Astrocyte (in vitro differentiated cells and primary cell): ENCODE results near the gene WNT7B. TPM values are rescaled to one million over a fixed set of nuclear protein-coding genes. Genes with fewer than 3 reads are reported as not detected.

ENCODE experiments used
- DNase-seq: peaks from one replicate; pipeline ENCODE4 v3.0.0-alpha.2; 2010; ENCODE audit warnings: low read depth
- FAIRE-seq: peaks from 2 replicates; lab custom pipeline; 2011; peaks lifted over from hg19 to GRCh38; lab: Jason Lieb, UNC
- H2AFZ ChIP-seq: 2 replicates; pipeline ENCODE4 v1.6.0; 2012; ENCODE audit warnings: low read depth, low read length, inconsistent platforms
- H3K27ac ChIP-seq: 2 replicates; pipeline ENCODE4 v1.5.1; 2011; ENCODE audit warnings: low read depth, low read length, inconsistent platforms
- H3K27me3 ChIP-seq: 2 replicates; pipeline ENCODE4 v1.6.0; 2011; ENCODE audit warnings: low read length, inconsistent platforms; ENCODE audit not compliant: insufficient read depth
- H3K36me3 ChIP-seq: 2 replicates; pipeline ENCODE4 v1.5.1; 2011; ENCODE audit warnings: low read length, inconsistent platforms; ENCODE audit not compliant: insufficient read depth
- H3K4me1 ChIP-seq: 2 replicates; pipeline ENCODE4 v1.5.1; 2011; ENCODE audit warnings: low read length, inconsistent platforms; ENCODE audit not compliant: insufficient read depth
- H3K4me2 ChIP-seq: 2 replicates; pipeline ENCODE4 v1.6.0; 2012; ENCODE audit warnings: low read length, inconsistent platforms
- H3K4me3 ChIP-seq: 2 replicates; pipeline ENCODE4 v1.5.1; 2011; ENCODE audit warnings: low read depth, mild to moderate bottlenecking, low read length, inconsistent platforms; ENCODE audit not compliant: insufficient read depth
- H3K79me2 ChIP-seq: 2 replicates; pipeline ENCODE4 v1.6.0; 2012; ENCODE audit warnings: mild to moderate bottlenecking, low read length, inconsistent platforms; ENCODE audit not compliant: insufficient read depth
- H3K9ac ChIP-seq: 2 replicates; pipeline ENCODE4 v1.6.0; 2012; ENCODE audit warnings: mild to moderate bottlenecking, low read length, inconsistent platforms
- H3K9me3 ChIP-seq: 2 replicates; pipeline ENCODE4 v1.5.1; 2012; ENCODE audit warnings: low read depth, mild to moderate bottlenecking, low read length, inconsistent platforms; ENCODE audit not compliant: insufficient read depth
- H4K20me1 ChIP-seq: 2 replicates; pipeline ENCODE4 v1.6.0; 2012; ENCODE audit warnings: low read length, inconsistent platforms; ENCODE audit not compliant: insufficient read depth
- H3K27ac Mint-ChIP-seq: one replicate; pipeline ENCODE4 v1.8.0; 2021; ENCODE audit warnings: mild to moderate bottlenecking, mixed read lengths; ENCODE audit not compliant: unreplicated experiment
- H3K27me3 Mint-ChIP-seq: one replicate; pipeline ENCODE4 v1.8.0; 2021; ENCODE audit warnings: low read depth, mixed read lengths; ENCODE audit not compliant: unreplicated experiment
- H3K36me3 Mint-ChIP-seq: one replicate; pipeline ENCODE4 v1.8.0; 2021; ENCODE audit warnings: low read depth, mixed read lengths; ENCODE audit not compliant: unreplicated experiment
- H3K4me1 Mint-ChIP-seq: one replicate; pipeline ENCODE4 v1.8.0; 2021; ENCODE audit warnings: low read depth, mixed read lengths; ENCODE audit not compliant: unreplicated experiment
- H3K4me3 Mint-ChIP-seq: one replicate; pipeline ENCODE4 v1.8.0; 2021; ENCODE audit warnings: mild to moderate bottlenecking, moderate library complexity, mixed read lengths; ENCODE audit not compliant: unreplicated experiment
- H3K9me3 Mint-ChIP-seq: one replicate; pipeline ENCODE4 v1.8.0; 2021; ENCODE audit warnings: mild to moderate bottlenecking, mixed read lengths; ENCODE audit not compliant: unreplicated experiment
- CTCF ChIP-seq: IDR thresholded peaks from 2 replicates; pipeline ENCODE4 v1.5.1; 2011; ENCODE audit warnings: low read depth, mild to moderate bottlenecking, inconsistent platforms, low read length, moderate library complexity; ENCODE audit not compliant: insufficient read depth
- EZH2 ChIP-seq: IDR thresholded peaks from 2 replicates; pipeline ENCODE4 v1.6.1; 2012; ENCODE audit warnings: mild to moderate bottlenecking, low read length, inconsistent platforms; ENCODE audit not compliant: insufficient read depth
- total RNA-seq: library from RNA; stranded (reverse); gene quantifications from 2 replicates; pipeline ENCODE4 v1.2.1, GENCODE V29; 2021

Gene WNT7B
- total RNA-seq, 1 donor from 2014 or later: 1.7 TPM

- Mint-ChIP-seq H3K9me3 (no peaks in the 10 kb centered on the region), H3K4me3 (no peak overlapping the region), H3K4me1 (no peaks in the 10 kb centered on the region), H3K27ac (no peak overlapping the region), H3K27me3 (peaks cover 44% of the 10 kb centered on the region), H3K36me3 (peaks cover 4% of the 10 kb centered on the region)
- Histone ChIP-seq H3K9ac (no peak overlapping the region), H3K4me3 (no peak overlapping the region), H3K27me3 (no peaks in the 10 kb centered on the region), H2AFZ (no peak overlapping the region), H3K9me3 (no peaks in the 10 kb centered on the region), H3K4me1 (no peaks in the 10 kb centered on the region), H4K20me1 (peaks cover 83% of the 10 kb centered on the region), H3K36me3 (no peaks in the 10 kb centered on the region), H3K4me2 (no peak overlapping the region), H3K27ac (no peak overlapping the region), H3K79me2 (peaks cover 86% of the 10 kb centered on the region)
- DNase-seq (no peak), FAIRE-seq (no peak)
- TF ChIP-seq EZH2 (no peak), CTCF (no peak)
These were observed 31.3 kb downstream of the WNT7B start for GRCh38 chr22:45945621-45946106.

- Histone ChIP-seq H3K27me3 (no peaks in the 10 kb centered on the region), H3K27ac (no peak overlapping the region), H3K4me2 (no peak overlapping the region), H4K20me1 (peaks cover 81% of the 10 kb centered on the region), H3K9ac (no peak overlapping the region), H3K36me3 (peaks cover 2% of the 10 kb centered on the region), H2AFZ (no peak overlapping the region), H3K4me3 (no peak overlapping the region), H3K4me1 (no peaks in the 10 kb centered on the region), H3K79me2 (peaks cover 84% of the 10 kb centered on the region), H3K9me3 (no peaks in the 10 kb centered on the region)
- no peak for TF ChIP-seq EZH2
- TF ChIP-seq CTCF: no peak
- DNase-seq: no peak
- H3K36me3 Mint-ChIP-seq: peaks cover 4% of the 10 kb centered on the region
- no peaks in the 10 kb centered on the region for H3K9me3 Mint-ChIP-seq
- H3K27me3 Mint-ChIP-seq: peaks cover 51% of the 10 kb centered on the region
- H3K4me1 Mint-ChIP-seq: no peaks in the 10 kb centered on the region
- no peak for FAIRE-seq
- no peak overlapping the region for H3K27ac Mint-ChIP-seq
- H3K4me3 Mint-ChIP-seq: no peak overlapping the region
These were observed 34.0 kb downstream of the WNT7B start for GRCh38 chr22:45942787-45943493.

- Mint-ChIP-seq H3K36me3 (peaks cover 4% of the 10 kb centered on the region), H3K4me1 (no peaks in the 10 kb centered on the region), H3K9me3 (no peaks in the 10 kb centered on the region), H3K4me3 (no peak overlapping the region), H3K27ac (no peak overlapping the region), H3K27me3 (peaks cover 50% of the 10 kb centered on the region)
- no peaks in the 10 kb centered on the region for H3K4me1 ChIP-seq
- H3K4me3 ChIP-seq: no peak overlapping the region
- peaks cover 2% of the 10 kb centered on the region for H3K36me3 ChIP-seq
- no peak for DNase-seq
- no peaks in the 10 kb centered on the region for H3K9me3 ChIP-seq
- H3K4me2 ChIP-seq: no peak overlapping the region
- H3K79me2 ChIP-seq: peaks cover 84% of the 10 kb centered on the region
- H3K27ac ChIP-seq: no peak overlapping the region
- H3K9ac ChIP-seq: no peak overlapping the region
- peaks cover 78% of the 10 kb centered on the region for H4K20me1 ChIP-seq
- TF ChIP-seq EZH2 (no peak), CTCF (no peak)
- no peak for FAIRE-seq
- H2AFZ ChIP-seq: no peak overlapping the region
- no peaks in the 10 kb centered on the region for H3K27me3 ChIP-seq
These were observed 34.6 kb downstream of the WNT7B start for GRCh38 chr22:45942344-45942743.
